Fibroblast of mammary gland (primary cell): Measurements from ENCODE around the gene ZBTB45.

Experiments used
- DNase-seq: peaks from one replicate; pipeline ENCODE4 v3.0.0-alpha.2; 2010; ENCODE audit warnings: low read depth
- H3K4me3 ChIP-seq: 2 replicates; pipeline ENCODE4 v1.5.1; 2011; ENCODE audit warnings: low read depth, mild to moderate bottlenecking, low read length, moderate library complexity; ENCODE audit not compliant: control insufficient read depth
- CTCF ChIP-seq: conservative IDR thresholded peaks from 2 replicates; pipeline ENCODE4 v1.5.1; 2011; ENCODE audit warnings: low read depth, low read length, inconsistent platforms; ENCODE audit not compliant: control insufficient read depth, insufficient read depth

The ZBTB45 gene

GRCh38 chr19:58518256-58519086, 1.1 kb downstream of the ZBTB45 start:
- H3K4me3 ChIP-seq, result peak overlapping the region; percentile 79

GRCh38 chr19:58516964-58517833, 2.4 kb downstream of the ZBTB45 start:
- no peak for TF ChIP-seq CTCF

More at GRCh38 chr19:58518256-58519086, 1.1 kb downstream of the ZBTB45 start:
- no peak for DNase-seq
- TF ChIP-seq CTCF, result no peak

GRCh38 chr19:58516246-58516836, 3.3 kb downstream of the ZBTB45 start:
- no peak for TF ChIP-seq CTCF
- DNase-seq, result no peak
- H3K4me3 ChIP-seq, result no peak overlapping the region

More at GRCh38 chr19:58516964-58517833, 2.4 kb downstream of the ZBTB45 start:
- no peak overlapping the region for H3K4me3 ChIP-seq
- no peak for DNase-seq

- DNase-seq, result no peak
- no peak overlapping the region for H3K4me3 ChIP-seq
- TF ChIP-seq CTCF, result no peak
Measured at GRCh38 chr19:58515259-58515658, 4.4 kb downstream of the ZBTB45 start.

- DNase-seq, result no peak
- H3K4me3 ChIP-seq, result peak overlapping the region; percentile 52
- TF ChIP-seq CTCF, result no peak
Measured at GRCh38 chr19:58514564-58515022, 5.0 kb downstream of the ZBTB45 start.
